HG03432 (cell line): Measurements from ENCODE around the gene CETP.
"Not testable (repeated sequence)": the region's sequence is repeated elsewhere in the genome, so short reads cannot be mapped to it uniquely, and the experiment has no call there.

Experiments used
- ATAC-seq: cut with Tn5 transposase; IDR thresholded peaks from one replicate; pipeline ENCODE4 v1.9.1; 2021; ENCODE audit warnings: mild to moderate bottlenecking, moderate library complexity; ENCODE audit not compliant: unreplicated experiment

CETP gene

GRCh38 chr16:56956756-56957155, 5.0 kb upstream of the CETP start:
- ATAC-seq, result no peak

DNA sequence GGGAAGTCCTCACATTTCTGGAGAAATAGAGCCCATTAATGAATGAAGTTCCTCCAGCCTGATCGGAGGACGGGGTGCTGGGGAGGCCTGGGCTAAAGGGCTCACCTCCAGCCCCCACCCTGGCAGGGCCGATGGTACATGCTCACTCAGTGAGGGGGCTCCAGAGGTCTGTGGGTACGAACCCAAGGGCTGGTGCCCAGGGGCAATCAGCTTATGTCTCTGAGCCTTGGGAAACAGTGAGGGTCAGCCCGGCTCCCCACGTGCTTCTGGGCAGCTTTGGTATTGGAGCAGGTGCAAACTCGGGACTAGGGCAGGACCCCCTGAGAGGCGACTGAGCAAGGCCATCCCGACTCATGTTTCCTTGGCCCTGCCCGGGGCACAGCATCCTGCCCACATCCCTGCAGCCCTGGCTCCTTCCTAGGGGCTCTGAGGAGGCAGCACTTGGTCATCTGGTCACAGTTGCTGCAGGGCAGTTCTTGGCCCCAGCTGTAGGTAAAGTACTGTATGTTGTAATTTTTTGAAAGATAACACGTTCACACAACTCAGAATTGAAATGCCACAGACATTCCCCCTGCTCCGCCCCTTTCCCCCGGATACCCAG, 969 bp upstream of the CETP start:
- ATAC-seq, result no peak

- no peak for ATAC-seq
Observed at GRCh38 chr16:56961386-56961785, 364 bp upstream of the CETP start.

DNA sequence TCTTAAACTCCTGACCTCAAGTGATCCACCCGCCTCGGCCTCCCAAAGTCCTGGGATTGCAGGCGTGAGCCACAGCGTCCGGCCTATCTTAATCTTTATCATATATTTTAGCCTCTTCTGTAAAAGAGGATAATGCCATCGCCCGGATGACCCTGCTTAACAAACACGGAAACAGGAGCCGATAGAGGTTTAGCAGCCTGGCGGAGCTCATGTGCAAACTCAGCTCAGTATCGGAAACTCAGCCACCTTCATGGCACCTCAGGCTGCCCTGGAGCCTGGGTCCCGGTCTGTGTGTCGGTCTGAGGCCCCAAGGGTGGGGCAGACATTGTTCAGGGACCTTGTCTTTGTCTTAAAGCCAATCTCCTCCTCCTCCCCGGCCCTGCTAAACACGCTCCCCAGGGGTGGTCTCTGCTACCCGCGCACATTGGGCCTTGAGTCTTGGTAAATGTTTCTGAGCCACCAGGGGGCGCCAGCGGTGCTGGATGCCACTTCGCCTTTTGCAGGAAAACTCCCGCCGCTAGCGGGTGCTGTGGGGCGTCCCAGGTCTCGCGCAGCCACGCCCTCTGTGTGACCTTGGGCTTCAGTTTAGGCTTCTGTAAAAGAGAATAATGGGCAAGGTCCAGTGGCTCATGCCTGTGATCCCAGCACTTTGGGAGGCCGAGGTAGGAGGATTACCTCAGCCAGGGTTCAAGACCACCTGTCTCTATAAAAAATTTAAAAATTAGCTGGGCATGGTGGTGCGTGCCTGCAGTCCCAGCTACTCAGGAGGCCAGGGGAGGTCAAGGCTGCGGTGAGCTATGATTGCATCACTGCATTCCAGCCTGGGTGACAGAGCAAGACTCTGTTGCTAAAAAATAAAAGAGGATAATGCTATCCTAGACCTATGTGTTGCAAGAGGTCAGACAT, 2.7 kb downstream of the CETP start:
- peak; percentile 80 for ATAC-seq

DNA sequence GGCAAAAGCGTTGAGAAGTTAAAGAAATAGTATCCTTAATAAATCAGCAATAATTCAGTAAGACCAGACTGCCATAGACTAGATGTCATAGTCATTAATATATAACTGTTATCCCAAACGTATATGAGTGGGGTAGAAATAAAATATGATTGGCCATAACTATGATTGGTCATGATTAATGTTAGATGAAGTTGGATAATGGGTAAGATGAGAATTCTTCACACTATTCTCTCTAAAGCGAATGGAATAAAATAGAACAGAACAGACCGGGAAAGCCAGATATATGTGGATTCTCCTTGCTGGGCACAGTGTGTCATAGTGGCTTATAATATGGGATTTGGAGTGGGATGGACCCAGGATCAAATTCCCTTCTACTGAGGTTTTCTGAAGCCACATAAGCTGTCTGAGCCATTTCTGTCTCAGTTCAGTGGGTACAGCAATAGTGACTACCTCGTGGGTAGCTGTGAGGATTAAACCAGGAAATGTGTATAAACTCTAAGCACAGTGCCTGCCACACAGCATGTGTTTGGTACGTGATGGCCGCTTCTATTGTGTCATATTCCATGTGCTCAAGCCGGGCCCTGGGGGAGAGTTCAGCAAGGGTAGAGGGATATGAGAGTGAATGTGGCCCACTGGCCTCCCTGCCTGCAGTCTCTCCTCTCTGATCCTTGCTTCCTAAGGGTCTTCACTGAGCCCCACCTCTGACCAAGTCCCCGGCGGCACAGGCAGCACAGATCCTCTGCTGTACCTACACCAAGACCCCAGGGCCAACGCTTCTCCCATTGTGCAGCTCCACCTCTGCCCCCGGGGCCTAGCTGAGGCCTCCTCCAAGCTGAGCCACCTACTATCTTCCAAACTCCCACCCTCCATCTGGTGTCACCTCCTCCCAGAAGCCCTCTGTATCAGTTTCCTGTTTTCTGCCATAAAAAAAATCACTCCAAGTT, 3.7 kb downstream of the CETP start:
- no peak for ATAC-seq

GRCh38 chr16:56966093-56966475, 4.3 kb downstream of the CETP start:
- ATAC-seq, result no peak

- no peak for ATAC-seq
Observed at GRCh38 chr16:56967733-56968132, 6.0 kb downstream of the CETP start.

DNA sequence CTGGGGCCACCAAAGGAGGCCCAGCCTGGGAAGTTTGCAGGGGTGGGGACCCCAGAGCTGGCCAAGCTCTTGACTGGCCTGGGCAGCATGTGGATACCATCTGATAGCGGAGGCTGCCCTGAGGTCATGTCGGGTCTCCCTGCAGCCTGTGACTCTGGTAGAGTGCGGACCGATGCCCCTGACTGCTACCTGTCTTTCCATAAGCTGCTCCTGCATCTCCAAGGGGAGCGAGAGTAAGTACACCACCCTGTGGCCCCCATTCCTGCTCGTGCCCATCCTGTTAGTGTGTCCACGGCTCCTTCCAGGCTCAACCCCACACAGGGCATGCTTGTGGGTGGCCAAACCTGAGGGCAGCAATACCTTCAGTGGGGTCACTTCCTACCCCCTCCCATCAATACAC, 8.0 kb downstream of the CETP start:
- no peak for ATAC-seq

GRCh38 chr16:56970934-56971767, 9.4 kb downstream of the CETP start:
- peak; percentile 89 for ATAC-seq

GRCh38 chr16:56971768-56972043, 10.0 kb downstream of the CETP start:
- no peak for ATAC-seq

- ATAC-seq, result no peak
Observed at GRCh38 chr16:56972403-56973293, 10.9 kb downstream of the CETP start.

DNA sequence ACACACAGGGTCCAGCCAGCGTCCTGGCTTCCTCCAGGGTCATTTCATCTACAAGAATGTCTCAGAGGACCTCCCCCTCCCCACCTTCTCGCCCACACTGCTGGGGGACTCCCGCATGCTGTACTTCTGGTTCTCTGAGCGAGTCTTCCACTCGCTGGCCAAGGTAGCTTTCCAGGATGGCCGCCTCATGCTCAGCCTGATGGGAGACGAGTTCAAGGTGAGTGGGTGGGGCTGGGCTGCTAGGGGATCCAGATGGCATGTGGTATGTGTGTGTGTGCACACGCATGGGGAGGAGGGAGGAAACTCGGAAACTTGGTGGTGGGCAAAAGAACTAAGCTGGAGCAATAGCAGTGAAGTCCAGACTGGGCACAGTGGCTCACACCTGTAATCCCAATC, 11.5 kb downstream of the CETP start:
- no peak for ATAC-seq

- not testable (repeated sequence) for ATAC-seq
Observed at GRCh38 chr16:56973899-56974298, 12.1 kb downstream of the CETP start.

DNA sequence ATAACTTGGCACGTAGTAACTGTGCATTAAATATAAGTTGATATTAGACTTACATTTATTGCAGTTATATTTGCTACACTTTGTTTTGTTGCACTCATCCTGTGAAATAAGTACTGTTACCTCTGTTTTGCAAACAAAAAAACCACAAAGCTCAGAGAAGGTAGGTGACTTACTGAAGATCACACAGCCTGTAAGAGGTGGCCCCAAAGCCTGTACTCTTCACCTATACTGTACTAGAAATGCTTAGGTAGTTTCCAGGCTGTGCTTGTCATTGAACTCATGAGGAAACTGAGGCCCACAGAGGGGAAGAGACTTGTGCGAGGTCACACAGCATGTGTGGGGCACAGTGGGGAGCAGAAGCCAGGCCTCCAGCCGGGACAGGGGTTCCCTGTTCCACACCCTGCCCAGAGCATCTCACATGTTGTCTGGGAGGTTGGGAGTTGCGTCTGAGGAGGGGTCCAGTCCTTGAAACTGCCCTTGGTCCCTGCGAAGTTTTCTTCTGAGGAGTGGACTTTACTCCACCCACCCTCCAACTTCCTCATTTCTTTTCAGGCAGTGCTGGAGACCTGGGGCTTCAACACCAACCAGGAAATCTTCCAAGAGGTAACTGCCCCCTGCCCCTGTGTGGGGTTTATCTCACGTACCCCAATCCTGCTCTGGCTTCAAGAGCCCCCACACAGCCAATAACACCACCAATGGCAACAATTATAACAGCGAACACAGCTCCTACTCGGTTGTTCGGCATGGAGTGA, 13.0 kb downstream of the CETP start:
- no peak for ATAC-seq

- ATAC-seq, result no peak
Observed at GRCh38 chr16:56975714-56976113, 14.0 kb downstream of the CETP start.

DNA sequence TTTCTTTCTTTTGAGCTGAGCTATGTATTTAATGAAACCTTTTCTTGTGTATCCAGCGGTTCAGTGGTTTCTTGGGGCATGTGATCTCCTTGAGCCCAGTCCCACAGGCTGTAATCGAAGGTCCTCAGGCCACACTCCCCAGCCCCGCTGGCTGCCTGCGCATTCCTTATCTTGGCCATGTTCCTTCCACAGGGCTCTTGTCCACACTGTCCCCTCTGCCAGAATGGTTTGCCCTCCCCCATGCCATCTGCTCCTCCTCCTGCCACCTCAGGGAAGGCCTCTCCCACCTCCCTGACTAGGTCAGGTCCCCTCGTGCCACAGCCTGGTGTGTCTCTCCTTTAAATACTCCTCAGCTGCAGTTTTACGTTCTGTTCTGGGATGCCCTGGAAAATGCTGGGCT, 15.5 kb downstream of the CETP start:
- ATAC-seq, result no peak

- no peak for ATAC-seq
Observed at GRCh38 chr16:56977823-56978430, 16.2 kb downstream of the CETP start.

- ATAC-seq, result no peak
Observed at GRCh38 chr16:56980201-56980535, 18.4 kb downstream of the CETP start.
